Caco-2 (cell line): Measurements from ENCODE around the gene TCHP. TPM values are rescaled to one million over a fixed set of nuclear protein-coding genes. Genes with fewer than 3 reads are reported as not detected.
A peak's percentile ranks its signal among the peaks of the same experiment; 100 is the strongest.
"Not testable (repeated sequence)": the region's sequence is repeated elsewhere in the genome, so short reads cannot be mapped to it uniquely, and the experiment has no call there.

Source experiments
- BruUV-seq: library from RNA; stranded (reverse); fragments of 400-500 nt; replicated peaks from 2 replicates; lab custom pipeline; 2021; lab: Mats Ljungman, UMichigan
- CTCF ChIA-PET: fragments of 300-600 bp; sonication (Branson Sonifier 250); formaldehyde crosslinking; loops from one replicate; lab custom pipeline; 2022; ENCODE audit warnings: antibody characterized with exemption; lab: Charles Lee
- POLR2A ChIA-PET: fragments of 300-600 bp; sonication (Branson Sonifier 250); formaldehyde crosslinking; loops from one replicate; lab custom pipeline; 2022; ENCODE audit warnings: antibody characterized with exemption; lab: Charles Lee
- DNase-seq, 2 experiments: peaks; one replicate each; pipeline versions ENCODE4 v3.0.0 to v3.0.0-alpha.2; 2020 to 2022
- H3K27me3 ChIP-seq: replicated peaks from 2 replicates; pipeline ENCODE4 v1.6.0; 2011; ENCODE audit warnings: low read length; ENCODE audit not compliant: control insufficient read depth, insufficient read depth
- H3K36me3 ChIP-seq: 2 replicates; pipeline ENCODE4 v1.5.1; 2011; ENCODE audit warnings: low read length; ENCODE audit not compliant: control insufficient read depth, insufficient read depth
- H3K4me1 ChIP-seq: fragments of 250-450 bp; sonication (Bioruptor Pico); 2 replicates; pipeline ENCODE4 v1.5.1; 2020; ENCODE audit warnings: mild to moderate bottlenecking
- H3K4me3 ChIP-seq: 2 replicates; pipeline ENCODE4 v1.5.1; 2011; ENCODE audit warnings: low read depth, mild to moderate bottlenecking, control low read depth, low read length
- H3K9me3 ChIP-seq: fragments of 250-450 bp; sonication (Bioruptor Pico); 2 replicates; pipeline ENCODE4 v1.5.1; 2020; ENCODE audit warnings: mild to moderate bottlenecking, moderate library complexity
- H3K27ac Mint-ChIP-seq: one replicate; pipeline ENCODE4 v1.8.0; 2022; ENCODE audit warnings: mixed read lengths; ENCODE audit not compliant: unreplicated experiment
- H3K27me3 Mint-ChIP-seq: one replicate; pipeline ENCODE4 v1.8.0; 2022; ENCODE audit warnings: mixed read lengths; ENCODE audit not compliant: insufficient read depth, unreplicated experiment
- H3K36me3 Mint-ChIP-seq: one replicate; pipeline ENCODE4 v1.8.0; 2022; ENCODE audit warnings: mild to moderate bottlenecking, mixed read lengths; ENCODE audit not compliant: insufficient read depth, unreplicated experiment
- H3K4me1 Mint-ChIP-seq: one replicate; pipeline ENCODE4 v1.8.0; 2022; ENCODE audit warnings: low read depth, mixed read lengths; ENCODE audit not compliant: unreplicated experiment
- H3K4me3 Mint-ChIP-seq: one replicate; pipeline ENCODE4 v1.8.0; 2022; ENCODE audit warnings: mild to moderate bottlenecking, moderate library complexity, mixed read lengths; ENCODE audit not compliant: unreplicated experiment
- H3K9me3 Mint-ChIP-seq: one replicate; pipeline ENCODE4 v1.8.0; 2022; ENCODE audit warnings: mixed read lengths; ENCODE audit not compliant: unreplicated experiment
- CTCF ChIP-seq, 2 experiments: fragments of 200-600 bp in 1 of 2; IDR thresholded peaks; 1 replicate in 1 of 2; 2 replicates in 1 of 2; pipeline versions ENCODE4 v1.5.1 to v1.8.0; 2011 to 2022; ENCODE audit warnings: antibody characterized with exemption in 1 of 2, control low read depth in 1 of 2, inconsistent platforms in 1 of 2, low read depth in 1 of 2, low read length in 1 of 2, mild to moderate bottlenecking in 1 of 2, moderate library complexity in 1 of 2; ENCODE audit not compliant: insufficient read depth in 1 of 2, severe bottlenecking in 1 of 2, unreplicated experiment in 1 of 2
- intact Hi-C: fragments of 100-400 bp; cut with micrococcal nuclease; formaldehyde crosslinking; loops from one replicate; pipeline ENCODE4 v1.10.0; 2022; ENCODE audit not compliant: unreplicated experiment
- total RNA-seq: library from RNA; stranded (reverse); gene quantifications from 2 replicates; pipeline ENCODE4 v1.2.3, GENCODE V29; 2022

TCHP gene
- total RNA-seq, 1 experiment from 2014 or later: 17.7 TPM

GRCh38 chr12:109894939-109895338, 5.1 kb upstream of the TCHP start:
- no TSS peak for BruUV-seq
- Mint-ChIP-seq H3K27ac (no peak overlapping the region), H3K36me3 (peaks cover 2% of the 10 kb centered on the region), H3K9me3 (no peaks in the 10 kb centered on the region), H3K27me3 (peaks cover 4% of the 10 kb centered on the region), H3K4me1 (peaks cover 3% of the 10 kb centered on the region), H3K4me3 (no peak overlapping the region)
- ChIA-PET POLR2A (no interaction called here), CTCF (interaction anchor here (0.6 kb wide), 1 partner anchor 50 kb away, joined by 5 read pairs; no protein-coding TSS in a partner anchor)
- TF ChIP-seq CTCF (IDR thresholded peaks at IDR 0.05; ENCODE audit: insufficient read depth in 1 of 2, low read depth in 1 of 2, low read length in 1 of 2, severe bottlenecking in 1 of 2, unreplicated experiment in 1 of 2): no peak
- Histone ChIP-seq H3K27me3 (no peaks in the 10 kb centered on the region), H3K4me3 (no peak overlapping the region), H3K4me1 (no peaks in the 10 kb centered on the region), H3K9me3 (no peaks in the 10 kb centered on the region), H3K36me3 (no peaks in the 10 kb centered on the region)
- no peak for DNase-seq
- intact Hi-C loops: no loop called here

GRCh38 chr12:109896188-109896587, 3.9 kb upstream of the TCHP start:
- Histone ChIP-seq H3K9me3 (no peaks in the 10 kb centered on the region), H3K36me3 (no peaks in the 10 kb centered on the region), H3K4me3 (no peak overlapping the region), H3K4me1 (peaks cover 1% of the 10 kb centered on the region; the same call in 1 of the 2 replicates), H3K27me3 (no peaks in the 10 kb centered on the region)
- intact Hi-C loops: no loop called here
- DNase-seq: no peak
- no peak for TF ChIP-seq CTCF (IDR thresholded peaks at IDR 0.05; ENCODE audit: insufficient read depth in 1 of 2, low read depth in 1 of 2, low read length in 1 of 2, severe bottlenecking in 1 of 2, unreplicated experiment in 1 of 2)
- no TSS peak for BruUV-seq
- Mint-ChIP-seq H3K4me1 (peaks cover 10% of the 10 kb centered on the region), H3K4me3 (no peak overlapping the region), H3K27ac (no peak overlapping the region), H3K36me3 (peaks cover 7% of the 10 kb centered on the region), H3K9me3 (no peaks in the 10 kb centered on the region), H3K27me3 (peaks cover 4% of the 10 kb centered on the region)
- ChIA-PET CTCF (no interaction called here), POLR2A (no interaction called here)

GRCh38 chr12:109897029-109897428, 3.0 kb upstream of the TCHP start:
- H3K9me3 ChIP-seq: no peaks in the 10 kb centered on the region
- Mint-ChIP-seq H3K4me1 (peaks cover 18% of the 10 kb centered on the region), H3K36me3 (peaks cover 7% of the 10 kb centered on the region), H3K9me3 (no peaks in the 10 kb centered on the region), H3K27me3 (peaks cover 3% of the 10 kb centered on the region), H3K4me3 (no peak overlapping the region), H3K27ac (no peak overlapping the region)
- H3K4me3 ChIP-seq: no peak overlapping the region
- ChIA-PET CTCF (no interaction called here), POLR2A (no interaction called here)
- DNase-seq: no peak
- intact Hi-C loops: no loop called here
- no peaks in the 10 kb centered on the region for H3K27me3 ChIP-seq
- no peaks in the 10 kb centered on the region for H3K36me3 ChIP-seq
- H3K4me1 ChIP-seq: peaks cover 4% of the 10 kb centered on the region; the same call in 1 of the 2 replicates
- no peak for TF ChIP-seq CTCF (IDR thresholded peaks at IDR 0.05; ENCODE audit: insufficient read depth in 1 of 2, low read depth in 1 of 2, low read length in 1 of 2, severe bottlenecking in 1 of 2, unreplicated experiment in 1 of 2)
- no TSS peak for BruUV-seq

- H3K27me3 Mint-ChIP-seq, H3K27ac Mint-ChIP-seq, H3K36me3 ChIP-seq, H3K4me3 Mint-ChIP-seq, CTCF ChIA-PET, H3K9me3 ChIP-seq, DNase-seq, H3K4me1 ChIP-seq, H3K9me3 Mint-ChIP-seq, BruUV-seq, intact Hi-C loops, POLR2A ChIA-PET, H3K27me3 ChIP-seq: not testable (repeated sequence)
- Mint-ChIP-seq H3K36me3 (peaks cover 15% of the 10 kb centered on the region), H3K4me1 (peaks cover 18% of the 10 kb centered on the region)
- peak overlapping the region; percentile 65; the same call in 1 of the 2 replicates for H3K4me3 ChIP-seq
Measured at GRCh38 chr12:109899345-109899744, 729 bp upstream of the TCHP start.
